ENCODE results near the gene ADGRD1.

The ADGRD1 gene

DNA sequence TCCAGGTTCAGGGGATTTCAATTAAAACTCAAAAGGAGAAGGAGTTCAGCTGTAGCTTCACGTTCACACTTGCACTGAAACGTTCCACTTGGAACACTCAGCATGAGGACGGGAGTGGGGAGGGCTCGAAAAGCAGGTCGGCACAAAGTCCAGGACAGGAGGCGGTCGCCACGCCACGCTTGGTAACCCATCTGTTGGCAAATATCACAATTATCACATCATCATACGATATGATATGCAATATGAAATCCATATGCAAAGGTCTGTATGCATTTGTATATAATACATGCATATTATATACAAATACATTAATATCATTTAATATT lies 17.2 kb downstream of the ADGRD1 start:
- TF ChIP-seq POLR2A (IDR thresholded peaks at IDR 0.05; ENCODE audit: low read depth, low read length) = no peak
- TF ChIP-seq TAF1 (IDR thresholded peaks at IDR 0.05; ENCODE audit: low read depth, low read length) = no peak
- no peak for TF ChIP-seq SPI1 (IDR thresholded peaks at IDR 0.05; ENCODE audit: low read depth, low read length)
- no peak for TF ChIP-seq POLR2AphosphoS5 (IDR thresholded peaks at IDR 0.05; ENCODE audit: low read depth, low read length)
- TF ChIP-seq POU2F2 (IDR thresholded peaks at IDR 0.05; ENCODE audit: low read depth, low read length) = no peak
- TF ChIP-seq PAX5 (IDR thresholded peaks at IDR 0.05; ENCODE audit: insufficient read depth, low read length, severe bottlenecking) = no peak
- no peak for DNase-seq (ENCODE audit: insufficient read length, low spot score)

DNA sequence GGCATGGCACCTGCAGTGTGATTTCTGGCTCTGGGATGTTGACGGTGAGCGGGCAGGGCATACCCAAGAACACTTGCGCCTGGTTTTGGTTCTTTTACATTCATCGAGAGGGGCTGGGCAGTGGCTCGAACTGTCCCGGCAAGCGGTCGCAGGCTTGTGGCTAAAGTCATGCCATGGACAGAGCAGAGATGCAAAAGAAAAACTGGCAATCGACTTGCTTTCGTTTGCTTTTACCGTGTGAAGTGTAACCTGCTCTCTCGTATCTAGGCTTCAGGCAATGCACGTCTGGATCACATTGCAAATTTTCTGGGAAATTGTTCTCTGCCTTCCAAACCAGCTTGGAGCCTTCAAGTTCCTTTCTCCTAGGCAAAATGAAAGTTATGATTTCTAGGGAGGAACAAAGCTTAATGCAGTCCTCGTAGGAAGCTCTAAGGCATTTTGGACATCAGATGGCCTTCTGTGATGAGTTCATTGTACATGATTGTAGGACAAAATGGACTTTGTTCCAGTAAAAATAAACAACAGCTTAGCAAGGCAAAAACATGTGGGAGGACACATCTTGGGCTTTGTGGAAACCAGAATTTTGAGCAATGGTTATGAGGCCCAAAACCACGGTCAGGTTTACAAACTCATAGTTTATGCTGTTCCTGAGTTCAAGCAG lies 18.3 kb downstream of the ADGRD1 start:
- FAIRE-seq = no peak
- DNase-seq (ENCODE audit: insufficient read length, low spot score) = no peak
- TF ChIP-seq POU2F2 (IDR thresholded peaks at IDR 0.05; ENCODE audit: low read depth, low read length) (no peak), PAX5 (IDR thresholded peaks at IDR 0.05; ENCODE audit: insufficient read depth, low read length, severe bottlenecking) (no peak), POLR2A (IDR thresholded peaks at IDR 0.05; ENCODE audit: low read depth, low read length) (no peak), SPI1 (IDR thresholded peaks at IDR 0.05; ENCODE audit: low read depth, low read length) (no peak), POLR2AphosphoS5 (IDR thresholded peaks at IDR 0.05; ENCODE audit: low read depth, low read length) (no peak), TAF1 (IDR thresholded peaks at IDR 0.05; ENCODE audit: low read depth, low read length) (no peak)

More for the DNA sequence above, 17.2 kb downstream of the ADGRD1 start:
- FAIRE-seq = no peak

DNA sequence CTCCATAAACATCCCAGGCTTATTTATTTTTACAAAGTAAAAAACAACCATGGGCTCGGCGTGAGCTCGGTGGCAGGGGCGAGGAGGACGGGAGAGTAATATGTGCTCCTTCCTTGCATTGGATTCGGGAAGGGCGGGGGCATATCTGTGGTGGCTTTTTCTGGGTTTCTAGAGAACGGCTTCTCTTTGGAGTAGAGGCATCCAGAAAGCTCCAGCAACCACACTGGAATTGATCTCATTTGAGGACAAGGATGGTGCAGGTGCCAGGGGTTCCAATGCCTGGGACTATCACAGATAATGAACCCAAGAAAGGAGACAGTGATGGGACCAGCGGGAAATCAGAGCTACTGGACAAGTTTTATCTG lies 18.9 kb downstream of the ADGRD1 start:
- TF ChIP-seq TAF1 (IDR thresholded peaks at IDR 0.05; ENCODE audit: low read depth, low read length) (no peak), POLR2AphosphoS5 (IDR thresholded peaks at IDR 0.05; ENCODE audit: low read depth, low read length) (no peak), PAX5 (IDR thresholded peaks at IDR 0.05; ENCODE audit: insufficient read depth, low read length, severe bottlenecking) (no peak), SPI1 (IDR thresholded peaks at IDR 0.05; ENCODE audit: low read depth, low read length) (no peak), POU2F2 (IDR thresholded peaks at IDR 0.05; ENCODE audit: low read depth, low read length) (no peak), POLR2A (IDR thresholded peaks at IDR 0.05; ENCODE audit: low read depth, low read length) (no peak)
- FAIRE-seq = no peak
- no peak for DNase-seq (ENCODE audit: insufficient read length, low spot score)

DNA sequence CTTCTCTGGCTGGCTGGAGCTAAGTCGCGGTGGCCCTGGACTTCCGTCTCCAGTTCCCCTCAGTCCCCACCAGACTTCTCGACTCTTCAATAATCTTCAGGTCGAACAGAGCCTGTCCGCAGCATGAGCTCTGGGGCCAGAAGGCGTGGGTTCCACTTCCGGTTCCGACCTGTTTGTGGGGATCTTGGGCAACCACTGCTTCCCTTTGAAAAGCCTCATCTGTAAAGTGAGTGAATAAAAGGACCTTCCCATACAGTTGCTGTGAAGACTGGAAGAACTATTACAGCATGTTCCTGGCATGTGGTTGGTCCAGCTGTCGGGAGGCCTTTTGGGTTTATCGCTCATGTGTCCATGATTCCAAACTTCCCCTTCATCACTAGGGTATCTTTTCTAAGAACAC lies 19.4 kb downstream of the ADGRD1 start:
- FAIRE-seq (no peak), DNase-seq (ENCODE audit: insufficient read length, low spot score) (no peak)
- TF ChIP-seq SPI1 (IDR thresholded peaks at IDR 0.05; ENCODE audit: low read depth, low read length) (no peak), TAF1 (IDR thresholded peaks at IDR 0.05; ENCODE audit: low read depth, low read length) (no peak), POU2F2 (IDR thresholded peaks at IDR 0.05; ENCODE audit: low read depth, low read length) (no peak), POLR2A (IDR thresholded peaks at IDR 0.05; ENCODE audit: low read depth, low read length) (no peak), POLR2AphosphoS5 (IDR thresholded peaks at IDR 0.05; ENCODE audit: low read depth, low read length) (no peak), PAX5 (IDR thresholded peaks at IDR 0.05; ENCODE audit: insufficient read depth, low read length, severe bottlenecking) (no peak)

- DNase-seq (ENCODE audit: insufficient read length, low spot score) (no peak), FAIRE-seq (no peak)
- TF ChIP-seq POLR2AphosphoS5 (IDR thresholded peaks at IDR 0.05; ENCODE audit: low read depth, low read length) (no peak), TAF1 (IDR thresholded peaks at IDR 0.05; ENCODE audit: low read depth, low read length) (no peak), SPI1 (IDR thresholded peaks at IDR 0.05; ENCODE audit: low read depth, low read length) (no peak), PAX5 (IDR thresholded peaks at IDR 0.05; ENCODE audit: insufficient read depth, low read length, severe bottlenecking) (no peak), POLR2A (IDR thresholded peaks at IDR 0.05; ENCODE audit: low read depth, low read length) (no peak), POU2F2 (IDR thresholded peaks at IDR 0.05; ENCODE audit: low read depth, low read length) (no peak)
Observed at GRCh38 chr12:130973906-130974305, 20.2 kb downstream of the ADGRD1 start.

DNA sequence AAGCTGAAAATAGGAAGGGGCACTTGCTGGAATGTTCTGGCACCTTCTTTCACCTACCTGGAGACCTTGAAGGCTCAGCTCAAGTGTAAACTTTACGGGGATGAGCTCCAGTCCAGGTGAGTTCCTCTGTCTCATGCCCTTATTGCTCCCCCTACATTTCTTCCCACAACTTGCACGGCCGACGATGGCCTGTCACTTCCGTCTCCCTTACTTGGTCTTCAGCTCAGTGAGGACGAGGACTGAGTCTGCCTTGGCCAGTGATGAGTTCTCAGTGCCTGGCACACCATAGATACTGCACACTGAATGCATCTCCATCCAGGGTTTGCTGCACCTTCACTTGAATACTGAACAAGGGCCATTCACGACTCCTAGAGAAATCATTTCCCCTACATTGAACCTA lies 21.4 kb downstream of the ADGRD1 start:
- TF ChIP-seq SPI1 (IDR thresholded peaks at IDR 0.05; ENCODE audit: low read depth, low read length) (no peak), POU2F2 (IDR thresholded peaks at IDR 0.05; ENCODE audit: low read depth, low read length) (no peak), TAF1 (IDR thresholded peaks at IDR 0.05; ENCODE audit: low read depth, low read length) (no peak), POLR2AphosphoS5 (IDR thresholded peaks at IDR 0.05; ENCODE audit: low read depth, low read length) (no peak), POLR2A (IDR thresholded peaks at IDR 0.05; ENCODE audit: low read depth, low read length) (no peak), PAX5 (IDR thresholded peaks at IDR 0.05; ENCODE audit: insufficient read depth, low read length, severe bottlenecking) (no peak)
- no peak for DNase-seq (ENCODE audit: insufficient read length, low spot score)
- FAIRE-seq = no peak

DNA sequence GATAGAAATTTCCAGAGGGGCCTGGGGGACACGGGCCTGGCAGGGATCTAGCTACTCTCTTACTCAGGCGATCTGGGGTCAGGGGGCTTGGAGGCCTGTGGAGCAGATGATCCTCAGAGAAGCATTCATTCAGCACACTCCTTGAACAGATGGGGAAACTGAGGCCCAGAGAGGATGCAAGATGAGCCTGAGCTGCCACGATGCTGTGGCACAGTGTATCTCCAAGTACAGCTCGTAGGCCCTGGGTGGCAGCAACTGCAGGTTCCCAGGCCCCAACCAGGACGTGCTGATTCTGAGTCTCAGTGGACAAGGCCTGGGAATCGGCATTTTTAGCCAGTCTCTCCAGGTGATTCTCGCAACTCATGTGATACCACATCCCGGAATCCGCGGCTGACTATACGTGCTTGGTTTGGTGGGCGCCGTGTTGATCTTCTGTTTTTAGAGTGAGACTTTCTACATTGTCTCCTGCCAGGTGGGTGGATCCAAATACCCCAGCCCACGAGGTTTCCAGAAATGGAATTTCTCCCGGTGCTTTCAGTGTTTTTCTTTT lies 22.5 kb downstream of the ADGRD1 start:
- DNase-seq (ENCODE audit: insufficient read length, low spot score) (no peak), FAIRE-seq (no peak)
- no peak for TF ChIP-seq PAX5 (IDR thresholded peaks at IDR 0.05; ENCODE audit: insufficient read depth, low read length, severe bottlenecking)
- TF ChIP-seq SPI1 (IDR thresholded peaks at IDR 0.05; ENCODE audit: low read depth, low read length) = no peak
- TF ChIP-seq TAF1 (IDR thresholded peaks at IDR 0.05; ENCODE audit: low read depth, low read length) = no peak
- no peak for TF ChIP-seq POLR2AphosphoS5 (IDR thresholded peaks at IDR 0.05; ENCODE audit: low read depth, low read length)

GRCh38 chr12:130977046-130977742 lies 23.5 kb downstream of the ADGRD1 start:
- FAIRE-seq (no peak), DNase-seq (ENCODE audit: insufficient read length, low spot score) (no peak)
- TF ChIP-seq SPI1 (IDR thresholded peaks at IDR 0.05; ENCODE audit: low read depth, low read length) (no peak), POLR2AphosphoS5 (IDR thresholded peaks at IDR 0.05; ENCODE audit: low read depth, low read length) (no peak), TAF1 (IDR thresholded peaks at IDR 0.05; ENCODE audit: low read depth, low read length) (no peak), PAX5 (IDR thresholded peaks at IDR 0.05; ENCODE audit: insufficient read depth, low read length, severe bottlenecking) (no peak), POLR2A (IDR thresholded peaks at IDR 0.05; ENCODE audit: low read depth, low read length) (no peak), POU2F2 (IDR thresholded peaks at IDR 0.05; ENCODE audit: low read depth, low read length) (no peak)

DNA sequence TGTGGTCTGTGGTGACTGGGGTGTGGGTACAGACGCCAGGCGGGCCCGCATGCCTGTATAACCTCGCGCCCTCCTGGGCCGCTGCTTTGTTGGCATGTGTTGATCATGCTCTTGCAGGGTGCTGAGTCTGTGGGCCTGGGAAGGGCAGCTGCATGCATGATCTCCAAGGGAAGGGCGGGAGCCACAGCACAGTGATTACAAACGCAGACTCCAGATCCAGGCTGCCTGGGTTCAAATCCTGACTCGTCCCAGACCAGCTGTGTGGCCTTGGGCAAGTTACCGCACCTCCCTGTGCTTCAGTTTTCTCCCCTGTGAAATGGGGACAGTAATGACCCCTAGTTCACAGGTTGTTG lies 24.0 kb downstream of the ADGRD1 start:
- FAIRE-seq (no peak), DNase-seq (ENCODE audit: insufficient read length, low spot score) (no peak)
- TF ChIP-seq POU2F2 (IDR thresholded peaks at IDR 0.05; ENCODE audit: low read depth, low read length) (no peak), SPI1 (IDR thresholded peaks at IDR 0.05; ENCODE audit: low read depth, low read length) (no peak), PAX5 (IDR thresholded peaks at IDR 0.05; ENCODE audit: insufficient read depth, low read length, severe bottlenecking) (no peak), POLR2A (IDR thresholded peaks at IDR 0.05; ENCODE audit: low read depth, low read length) (no peak), TAF1 (IDR thresholded peaks at IDR 0.05; ENCODE audit: low read depth, low read length) (no peak), POLR2AphosphoS5 (IDR thresholded peaks at IDR 0.05; ENCODE audit: low read depth, low read length) (no peak)
